ENCODE measurements around the gene NEDD9. TPM values are rescaled to one million over a fixed set of nuclear protein-coding genes. Genes with fewer than 3 reads are reported as not detected.
A peak's percentile ranks its signal among the peaks of the same experiment; 100 is the strongest.

NEDD9 gene
- total and polyA plus RNA-seq, 10 of the 15 experiments (the other 5 are each of a cell fraction or from before 2014, with no cell fraction given), result 4.9 to 92.6 (median 14.6) TPM

- TF ChIP-seq NR2C2 (IDR thresholded peaks at IDR 0.05; ENCODE audit: borderline replicate concordance, control insufficient read depth, insufficient read length, low read depth), result no peak
- TF ChIP-seq EZH2 (IDR thresholded peaks at IDR 0.05; ENCODE audit: borderline replicate concordance, control insufficient read depth, low read depth, low read length), result no peak
- no peak for TF ChIP-seq YY1 (IDR thresholded peaks at IDR 0.05; ENCODE audit: low read depth, low read length)
- no peak; the same call in 1 of the 2 replicates for TF ChIP-seq RAD21 (IDR thresholded peaks at IDR 0.05; ENCODE audit: insufficient read depth, low read depth, low read length)
- TF ChIP-seq SMC3 (IDR thresholded peaks at IDR 0.05; ENCODE audit: borderline replicate concordance, low read length), result no peak; the same call in 1 of the 2 replicates
- TF ChIP-seq USF2 (IDR thresholded peaks at IDR 0.05; ENCODE audit: borderline replicate concordance, low read depth, low read length), result no peak
- TF ChIP-seq MTA3 (IDR thresholded peaks at IDR 0.05; ENCODE audit: borderline replicate concordance, low read length), result no peak
- TF ChIP-seq TCF12 (IDR thresholded peaks at IDR 0.05; ENCODE audit: low read depth, low read length), result peak; percentile 48; the same call in 1 of the 2 replicates
- no peak for TF ChIP-seq POLR2AphosphoS2 (IDR thresholded peaks at IDR 0.05; ENCODE audit: low read depth, low read length)
- peak; percentile 29; the same call in 1 of the 2 replicates for TF ChIP-seq CREB1 (IDR thresholded peaks at IDR 0.05; ENCODE audit: low read depth)
- no peak for TF ChIP-seq REST (IDR thresholded peaks at IDR 0.05; ENCODE audit: low read depth, low read length)
- no peak for TF ChIP-seq E4F1 (IDR thresholded peaks at IDR 0.05; ENCODE audit: borderline replicate concordance, partially characterized antibody)
- TF ChIP-seq CREM (IDR thresholded peaks at IDR 0.05; ENCODE audit: low read depth), result no peak
- no peak for TF ChIP-seq CHD4 (IDR thresholded peaks at IDR 0.05)
- no peak for TF ChIP-seq MYB (IDR thresholded peaks at IDR 0.05; ENCODE audit: borderline replicate concordance, low read depth, low read length)
- no peak for TF ChIP-seq SREBF2 (IDR thresholded peaks at IDR 0.05; ENCODE audit: low read length)
- no peak for TF ChIP-seq TAF1 (IDR thresholded peaks at IDR 0.05; ENCODE audit: borderline replicate concordance, low read depth, low read length)
- TF ChIP-seq SUPT20H (IDR thresholded peaks at IDR 0.05; ENCODE audit: borderline replicate concordance, control insufficient read depth, low read depth, low read length), result no peak
- TF ChIP-seq RELA (IDR thresholded peaks at IDR 0.05; ENCODE audit: borderline replicate concordance, partially characterized antibody), result peak; percentile 29
- no peak for TF ChIP-seq ESRRA (IDR thresholded peaks at IDR 0.05; ENCODE audit: low read length)
- TF ChIP-seq ZBTB11 (CRISPR knock-in tag; IDR thresholded peaks at IDR 0.05), result no peak
These were observed 43.1 kb upstream of the NEDD9 start (continued) for GRCh38 chr6:11275598-11275997.

Data from GM12878 (cell line).